CD1c-positive myeloid dendritic cell (primary cell): ENCODE data around the gene ZNF384.

Experiments used
- DNase-seq: peaks from one replicate; pipeline ENCODE4 v3.0.0-alpha.2; 2016; ENCODE audit errors: extremely low spot score

Gene ZNF384

GRCh38 chr12:6653987-6654386 is 35.2 kb downstream of the ZNF384 start:
- DNase-seq = no peak

- no peak for DNase-seq
These were observed 35.8 kb downstream of the ZNF384 start for GRCh38 chr12:6653342-6653741.

- no peak for DNase-seq
These were observed 36.8 kb downstream of the ZNF384 start for GRCh38 chr12:6652391-6652790.

GRCh38 chr12:6650832-6651231 is 38.3 kb downstream of the ZNF384 start:
- no peak for DNase-seq

- peak; percentile 81 for DNase-seq
These were observed 42.0 kb downstream of the ZNF384 start, which contains the start of gene ACRBP for GRCh38 chr12:6647083-6647604. Gene ACRBP (minus strand): TSS chr12:6647432. CDS start chr12:6647366, 66 bp downstream.

GRCh38 chr12:6646276-6647082 is 42.7 kb downstream of the ZNF384 start:
- no peak for DNase-seq

- no peak for DNase-seq
These were observed 44.3 kb downstream of the ZNF384 start for GRCh38 chr12:6644903-6645302.

GRCh38 chr12:6644257-6644596 is 44.9 kb downstream of the ZNF384 start:
- peak; percentile 93 for DNase-seq

- peak; percentile 90 for DNase-seq
These were observed 45.5 kb downstream of the ZNF384 start for GRCh38 chr12:6643569-6644256.

GRCh38 chr12:6641131-6641530 is 48.0 kb downstream of the ZNF384 start:
- DNase-seq = no peak

GRCh38 chr12:6640497-6640896 is 48.7 kb downstream of the ZNF384 start:
- no peak for DNase-seq

GRCh38 chr12:6639151-6639801 is 49.9 kb downstream of the ZNF384 start:
- peak; percentile 33 for DNase-seq

GRCh38 chr12:6638305-6638704 is 50.9 kb downstream of the ZNF384 start:
- DNase-seq = peak; percentile 74

GRCh38 chr12:6635856-6636531 is 53.2 kb downstream of the ZNF384 start, which contains the start of gene LPAR5:
Gene LPAR5 (minus strand): TSS chr12:6635959. CDS start chr12:6621248, 14,711 bp downstream.
- DNase-seq = peak; percentile 71

GRCh38 chr12:6635375-6635855 is 53.8 kb downstream of the ZNF384 start:
- DNase-seq = no peak

- DNase-seq = peak; percentile 58
These were observed 56.9 kb downstream of the ZNF384 start for GRCh38 chr12:6632026-6632983.

- no peak for DNase-seq
These were observed 57.6 kb downstream of the ZNF384 start for GRCh38 chr12:6631549-6631961.

- DNase-seq = no peak
These were observed 58.4 kb downstream of the ZNF384 start for GRCh38 chr12:6630736-6631135.

- DNase-seq = peak; percentile 40
These were observed 61.6 kb downstream of the ZNF384 start for GRCh38 chr12:6627616-6628015.

- no peak for DNase-seq
These were observed 62.4 kb downstream of the ZNF384 start for GRCh38 chr12:6626654-6627283.
